Right renal pelvis (tissue), 4 donors: ENCODE results near the gene INO80C. TPM values are rescaled to one million over a fixed set of nuclear protein-coding genes. Genes with fewer than 3 reads are reported as not detected.
A peak's percentile ranks its signal among the peaks of the same experiment; 100 is the strongest.
"Not testable (repeated sequence)": the region's sequence is repeated elsewhere in the genome, so short reads cannot be mapped to it uniquely, and the experiment has no call there.

ENCODE experiments used
- DNase-seq, 4 donors: peaks; one replicate each; pipeline ENCODE4 v3.0.0-alpha.2; 2013; ENCODE audit warnings: low read depth in 4 of 4, low spot score in 3 of 4, missing footprints in 1 of 4
- polyA plus RNA-seq, 4 donors: library from polyadenylated mRNA; unstranded; fragments of 120-200 nt; gene quantifications; one replicate each; pipeline ENCODE4 v1.2.1, GENCODE V29; 2013; ENCODE audit not compliant: insufficient read length in 4 of 4

INO80C gene
- polyA plus RNA-seq, 4 donors = 24.2 to 34.1 (median 31.6) TPM

GRCh38 chr18:35463827-35464226 lies 33.9 kb downstream of the INO80C start:
- no peak for DNase-seq

- no peak for DNase-seq
Observed at GRCh38 chr18:35463050-35463449, 34.7 kb downstream of the INO80C start.

GRCh38 chr18:35460736-35461161 lies 37.0 kb downstream of the INO80C start:
- no peak for DNase-seq

GRCh38 chr18:35459997-35460396 lies 37.8 kb downstream of the INO80C start:
- DNase-seq = no peak

- DNase-seq = no peak
Observed at GRCh38 chr18:35458677-35459441, 38.9 kb downstream of the INO80C start.

GRCh38 chr18:35458271-35458670 lies 39.5 kb downstream of the INO80C start:
- peak in 2 of 4 donors; percentile 44 for DNase-seq

GRCh38 chr18:35457140-35457704 lies 40.5 kb downstream of the INO80C start:
- DNase-seq = no peak

- DNase-seq = no peak
Observed at GRCh38 chr18:35455926-35456763, 41.6 kb downstream of the INO80C start.

- DNase-seq = no peak
Observed at GRCh38 chr18:35454803-35455202, 43.0 kb downstream of the INO80C start.

GRCh38 chr18:35453065-35453464 lies 44.7 kb downstream of the INO80C start:
- DNase-seq = not testable (repeated sequence)

- DNase-seq = no peak
Observed at GRCh38 chr18:35451916-35452315, 45.8 kb downstream of the INO80C start.

GRCh38 chr18:35451032-35451431 lies 46.7 kb downstream of the INO80C start:
- no peak for DNase-seq

GRCh38 chr18:35444636-35445035 lies 53.1 kb downstream of the INO80C start:
- no peak for DNase-seq

GRCh38 chr18:35443847-35444246 lies 53.9 kb downstream of the INO80C start:
- no peak for DNase-seq

- DNase-seq = no peak
Observed at GRCh38 chr18:35443434-35443833, 54.3 kb downstream of the INO80C start.

- no peak for DNase-seq
Observed at GRCh38 chr18:35442701-35443100, 55.1 kb downstream of the INO80C start.

GRCh38 chr18:35441857-35442595 lies 55.7 kb downstream of the INO80C start:
- DNase-seq = no peak

GRCh38 chr18:35438480-35439234 lies 59.1 kb downstream of the INO80C start:
- no peak for DNase-seq

- DNase-seq = no peak
Observed at GRCh38 chr18:35437836-35438235, 59.9 kb downstream of the INO80C start.

- no peak for DNase-seq
Observed at GRCh38 chr18:35436076-35436649, 61.6 kb downstream of the INO80C start.
